ENCODE data around the gene IGFBP7.

The IGFBP7 gene

DNA sequence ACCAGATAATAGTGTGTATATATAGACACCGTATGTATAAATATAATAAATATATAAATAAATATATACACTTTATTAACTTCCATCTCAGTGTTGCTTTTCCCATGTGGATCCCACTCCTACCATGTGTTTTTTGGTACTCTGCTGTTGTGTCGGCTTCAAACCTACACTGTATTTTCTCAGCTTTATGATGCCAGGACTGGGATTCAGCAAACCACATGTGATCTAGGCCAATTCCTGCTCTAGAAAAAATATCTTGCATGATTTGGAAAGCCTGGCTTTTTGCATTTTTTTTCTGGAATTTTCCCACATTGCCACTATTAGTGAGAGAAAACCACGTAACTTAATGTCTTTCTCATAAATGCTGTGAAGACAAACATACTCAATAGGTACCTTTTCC is 75.7 kb downstream of the IGFBP7 start:
- peak; percentile 50 for DNase-seq (ENCODE audit: low read depth)
- TF ChIP-seq, protein P1, sequence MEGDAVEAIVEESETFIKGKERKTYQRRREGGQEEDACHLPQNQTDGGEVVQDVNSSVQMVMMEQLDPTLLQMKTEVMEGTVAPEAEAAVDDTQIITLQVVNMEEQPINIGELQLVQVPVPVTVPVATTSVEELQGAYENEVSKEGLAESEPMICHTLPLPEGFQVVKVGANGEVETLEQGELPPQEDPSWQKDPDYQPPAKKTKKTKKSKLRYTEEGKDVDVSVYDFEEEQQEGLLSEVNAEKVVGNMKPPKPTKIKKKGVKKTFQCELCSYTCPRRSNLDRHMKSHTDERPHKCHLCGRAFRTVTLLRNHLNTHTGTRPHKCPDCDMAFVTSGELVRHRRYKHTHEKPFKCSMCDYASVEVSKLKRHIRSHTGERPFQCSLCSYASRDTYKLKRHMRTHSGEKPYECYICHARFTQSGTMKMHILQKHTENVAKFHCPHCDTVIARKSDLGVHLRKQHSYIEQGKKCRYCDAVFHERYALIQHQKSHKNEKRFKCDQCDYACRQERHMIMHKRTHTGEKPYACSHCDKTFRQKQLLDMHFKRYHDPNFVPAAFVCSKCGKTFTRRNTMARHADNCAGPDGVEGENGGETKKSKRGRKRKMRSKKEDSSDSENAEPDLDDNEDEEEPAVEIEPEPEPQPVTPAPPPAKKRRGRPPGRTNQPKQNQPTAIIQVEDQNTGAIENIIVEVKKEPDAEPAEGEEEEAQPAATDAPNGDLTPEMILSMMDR (conservative IDR thresholded peaks at IDR 0.05; ENCODE audit: low read length), result no peak
- H3K4me3 ChIP-seq (ENCODE audit: low read length), result no peak overlapping the region

DNA sequence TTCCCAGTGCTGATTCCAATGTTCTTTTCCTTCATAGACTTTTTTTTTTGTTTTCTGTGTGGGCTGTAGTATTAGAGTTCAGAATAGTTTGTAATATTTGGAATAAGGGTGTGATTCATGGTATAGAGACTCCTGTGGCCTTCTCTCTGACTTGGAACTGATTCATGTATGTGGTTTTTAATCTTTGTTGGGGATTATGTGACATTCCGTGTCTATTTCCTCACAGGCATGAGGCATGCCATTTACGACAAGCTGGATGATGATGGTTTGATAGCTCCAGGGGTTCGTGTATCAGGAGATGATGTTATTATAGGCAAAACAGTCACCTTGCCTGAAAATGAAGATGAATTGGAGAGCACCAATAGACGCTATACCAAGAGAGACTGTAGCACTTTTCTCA is 87.1 kb downstream of the IGFBP7 start:
- TF ChIP-seq, protein P1 (conservative IDR thresholded peaks at IDR 0.05; ENCODE audit: low read length), result no peak
- peak; percentile 83 for DNase-seq (ENCODE audit: low read depth)
- no peak overlapping the region for H3K4me3 ChIP-seq (ENCODE audit: low read length)

GRCh38 chr4:57020467-57021101 is 89.6 kb downstream of the IGFBP7 start:
- TF ChIP-seq, protein P1 (conservative IDR thresholded peaks at IDR 0.05; ENCODE audit: low read length), result no peak
- no peak overlapping the region for H3K4me3 ChIP-seq (ENCODE audit: low read length)
- peak; percentile 83 for DNase-seq (ENCODE audit: low read depth)

DNA sequence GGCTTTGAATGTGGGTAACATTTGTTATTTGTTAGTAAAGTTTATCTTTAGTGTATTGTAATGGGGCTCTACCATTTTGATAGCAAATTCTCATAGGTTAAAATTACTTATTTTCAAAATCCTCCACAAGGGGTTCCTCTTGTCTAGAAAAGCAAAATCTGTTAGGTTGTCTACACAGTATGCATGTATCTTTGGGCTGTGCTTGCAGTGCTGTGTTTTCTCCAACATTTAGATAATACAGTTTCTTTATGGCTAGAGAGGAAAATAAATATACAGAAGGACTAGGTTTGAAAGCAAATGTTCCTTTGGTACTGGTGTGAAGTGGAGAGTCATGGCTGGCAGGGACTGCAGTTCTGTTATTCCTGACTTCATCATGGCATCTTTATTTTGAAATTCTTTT is 91.2 kb downstream of the IGFBP7 start:
- peak; percentile 20 for DNase-seq (ENCODE audit: low read depth)
- H3K4me3 ChIP-seq (ENCODE audit: low read length), result no peak overlapping the region
- TF ChIP-seq, protein P1 (conservative IDR thresholded peaks at IDR 0.05; ENCODE audit: low read length), result peak; percentile 29

DNA sequence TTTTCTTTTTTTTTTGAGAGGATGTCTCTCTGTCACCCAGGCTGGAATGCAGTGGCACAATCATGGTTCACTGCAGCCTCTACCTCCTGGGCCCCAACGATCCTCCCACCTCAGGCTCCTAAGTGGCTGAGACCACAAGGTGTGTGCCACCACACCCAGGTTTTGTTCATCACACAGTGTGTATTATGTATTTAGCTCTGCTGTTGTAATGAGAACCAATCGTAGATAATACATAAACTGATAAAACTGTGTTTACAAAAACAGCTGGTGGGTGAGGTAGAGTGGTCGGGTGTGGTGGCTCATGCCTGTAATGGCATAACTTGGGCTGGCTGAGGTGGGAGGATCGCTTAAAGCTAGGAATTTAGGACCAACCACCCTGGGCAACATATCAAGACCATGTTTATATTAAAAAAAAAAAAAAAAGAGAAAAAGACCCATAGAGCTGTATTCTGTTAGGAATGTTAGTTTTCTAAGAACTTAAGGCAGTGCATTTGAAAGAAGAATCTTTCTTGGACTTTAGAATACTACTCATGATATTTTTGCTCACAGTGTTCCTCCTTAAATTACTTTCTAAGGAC is 96.6 kb downstream of the IGFBP7 start:
- DNase-seq (ENCODE audit: low read depth), result no peak

DNA sequence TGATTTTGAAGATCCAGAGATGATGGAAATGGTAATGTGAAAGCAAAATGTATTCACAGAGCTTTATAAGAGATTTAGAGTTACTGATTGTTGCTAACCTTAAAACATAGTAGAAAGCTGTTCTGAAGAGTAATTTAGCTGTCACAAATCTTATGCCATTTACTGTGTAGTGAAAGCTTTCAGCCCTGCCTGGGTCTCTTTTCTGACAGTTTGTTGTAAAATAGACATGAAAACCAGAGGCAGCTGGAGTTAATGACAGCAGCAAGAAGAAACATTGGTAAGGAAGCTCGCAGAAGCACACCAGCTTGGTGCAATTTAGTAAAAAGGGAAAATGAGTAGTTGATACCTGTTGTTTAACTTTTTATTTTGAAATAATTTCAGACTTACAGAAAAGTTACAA is 110.4 kb downstream of the IGFBP7 start:
- no peak overlapping the region for H3K4me3 ChIP-seq (ENCODE audit: low read length)
- DNase-seq (ENCODE audit: low read depth), result no peak
- TF ChIP-seq, protein P1 (conservative IDR thresholded peaks at IDR 0.05; ENCODE audit: low read length), result no peak

More for the DNA sequence above, 96.6 kb downstream of the IGFBP7 start:
- TF ChIP-seq, protein P1 (conservative IDR thresholded peaks at IDR 0.05; ENCODE audit: low read length), result no peak
- no peak overlapping the region for H3K4me3 ChIP-seq (ENCODE audit: low read length)

- TF ChIP-seq, protein P1 (conservative IDR thresholded peaks at IDR 0.05; ENCODE audit: low read length), result no peak
- H3K4me3 ChIP-seq (ENCODE audit: low read length), result no peak overlapping the region
- peak; percentile 94 for DNase-seq (ENCODE audit: low read depth)
These were observed 114.7 kb downstream of the IGFBP7 start for GRCh38 chr4:56995525-56995924.

Measured in AG10803 (cell line).